Natural killer cell (primary cell): Measurements from ENCODE around the gene IRF5. TPM values are rescaled to one million over a fixed set of nuclear protein-coding genes. Genes with fewer than 3 reads are reported as not detected.
A peak's percentile ranks its signal among the peaks of the same experiment; 100 is the strongest.

Source experiments
- ATAC-seq, 3 donors: fragments of 150-1000 bp in 2 of 3; fragments of 200-7000 bp in 1 of 3; cut with Tn5 transposase; 1 replicate in 1 of 3; 2 replicates in 2 of 3; pipeline ENCODE4 v1.10.0; 2021; ENCODE audit warnings: mild to moderate bottlenecking in 2 of 3, moderate library complexity in 2 of 3
- DNase-seq, 2 donors: peaks; one replicate each; pipeline versions ENCODE4 v3.0.0 to v3.0.0-alpha.2; 2013 to 2021; ENCODE audit warnings: mixed read lengths in 1 of 2
- H3K27ac ChIP-seq: one replicate; pipeline ENCODE4 v1.5.1; 2013; ENCODE audit warnings: mild to moderate bottlenecking, low read length
- H3K27me3 ChIP-seq: one replicate; pipeline ENCODE4 v1.6.1; 2013; ENCODE audit warnings: low read length; ENCODE audit not compliant: control insufficient read depth, insufficient read depth
- H3K36me3 ChIP-seq: one replicate; pipeline ENCODE4 v1.6.1; 2013; ENCODE audit warnings: low read length; ENCODE audit not compliant: control insufficient read depth, insufficient read depth
- H3K4me1 ChIP-seq: one replicate; pipeline ENCODE4 v1.6.1; 2013; ENCODE audit warnings: low read length; ENCODE audit not compliant: control insufficient read depth, insufficient read depth
- H3K4me3 ChIP-seq: one replicate; pipeline ENCODE4 v1.5.1; 2013; ENCODE audit warnings: low read length
- H3K9me3 ChIP-seq: one replicate; pipeline ENCODE4 v1.6.1; 2013; ENCODE audit warnings: low read length; ENCODE audit not compliant: control insufficient read depth, insufficient read depth
- H3K27ac Mint-ChIP-seq, 2 donors: one replicate each; pipeline ENCODE4 v1.8.0; 2022; ENCODE audit warnings: mild to moderate bottlenecking in 2 of 2, mixed read lengths in 2 of 2, moderate library complexity in 1 of 2
- H3K27me3 Mint-ChIP-seq, 2 donors: one replicate each; pipeline ENCODE4 v1.8.0; 2022; ENCODE audit warnings: low read depth in 2 of 2, mixed read lengths in 2 of 2
- H3K36me3 Mint-ChIP-seq: one replicate; pipeline ENCODE4 v1.8.0; 2022; ENCODE audit warnings: mixed read lengths
- H3K4me1 Mint-ChIP-seq, 2 donors: one replicate each; pipeline ENCODE4 v1.8.0; 2022; ENCODE audit warnings: mixed read lengths in 2 of 2
- H3K4me3 Mint-ChIP-seq: one replicate; pipeline ENCODE4 v1.8.0; 2022; ENCODE audit warnings: mild to moderate bottlenecking, moderate library complexity, mixed read lengths
- H3K9me3 Mint-ChIP-seq, 2 donors: one replicate each; pipeline ENCODE4 v1.8.0; 2022; ENCODE audit warnings: mixed read lengths in 2 of 2
- CTCF ChIP-seq: fragments of 200-600 bp; IDR thresholded peaks from one replicate; pipeline ENCODE4 v1.8.0; 2022; ENCODE audit warnings: antibody characterized with exemption
- WGBS: methylation state at CpG from one replicate; pipeline ENCODE4 v1.1.7; 2013; ENCODE audit warnings: missing lambda C conversion rate; ENCODE audit not compliant: insufficient coverage; 5-methylcytosine and 5-hydroxymethylcytosine counted together
- intact Hi-C: fragments of 100-400 bp; cut with micrococcal nuclease; formaldehyde crosslinking; loops from one replicate; pipeline ENCODE4 v1.14.2; 2022
- total RNA-seq, 4 donors: library from RNA; stranded (reverse); fragments of 120-200 nt in 1 of 4; gene quantifications; one replicate each; pipeline versions ENCODE4 v1.2.3 to v1.2.4, GENCODE V29; 2013 to 2022

Gene IRF5
- total RNA-seq, 3 donors from 2014 or later (not counting 1 experiment from before 2014, with no cell fraction given), result 13.0 to 20.2 (median 19.5) TPM

GRCh38 chr7:128997181-128997580, 59.5 kb downstream of the IRF5 start:
- 96% methylated on average over 4 of the region's 5 CpGs for WGBS
- H3K4me1 ChIP-seq, result no peaks in the 10 kb centered on the region
- no peaks in the 10 kb centered on the region for H3K9me3 ChIP-seq
- ATAC-seq, result no peak
- H3K36me3 Mint-ChIP-seq, result peaks cover 3% of the 10 kb centered on the region
- no peaks in the 10 kb centered on the region for H3K27me3 ChIP-seq
- intact Hi-C loops, result no loop called here
- H3K27ac Mint-ChIP-seq, result peak overlapping the region in 1 of 2 donors; percentile 29
- H3K4me1 Mint-ChIP-seq, result no peaks in the 10 kb centered on the region
- H3K27me3 Mint-ChIP-seq, result no peaks in the 10 kb centered on the region
- no peaks in the 10 kb centered on the region for H3K9me3 Mint-ChIP-seq
- no peak for DNase-seq
- no peak overlapping the region for H3K4me3 ChIP-seq
- peaks cover 74% of the 10 kb centered on the region for H3K36me3 ChIP-seq
- no peak overlapping the region for H3K4me3 Mint-ChIP-seq
- no peak overlapping the region for H3K27ac ChIP-seq
- TF ChIP-seq CTCF, result no peak

Other genes with a start within 250 kb of the IRF5 start
- 10 to 100 TPM; 25.9 to 31.7 (median 27.6) TPM for gene CALU, start 198.6 kb upstream of the IRF5 start, total RNA-seq
- gene OPN1SW, start 162.1 kb upstream of the IRF5 start, total RNA-seq, result not detected
- 10 to 100 TPM; 10.9 to 17.5 (median 13.2) TPM for gene CCDC136, start 146.0 kb upstream of the IRF5 start, total RNA-seq
- gene FLNC, start 107.5 kb upstream of the IRF5 start, total RNA-seq, result under 1 TPM in 2 of 3 donors, not detected in 1; 0.05 to 0.25 TPM
- 10 to 100 TPM; 82.9 to 98.0 (median 94.3) TPM for gene ATP6V1F, start 75.1 kb upstream of the IRF5 start, total RNA-seq
- gene KCP, start 27.2 kb upstream of the IRF5 start, total RNA-seq, result under 1 TPM in 2 of 3 donors, not detected in 1; 0.49 to 0.95 TPM
- gene TNPO3, start 117.2 kb downstream of the IRF5 start, total RNA-seq, result 10 to 100 TPM; 33.9 to 41.1 (median 37.9) TPM
- 1 to 10 TPM; 4.0 to 7.2 (median 5.1) TPM for gene TSPAN33, start 206.8 kb downstream of the IRF5 start, total RNA-seq